Measurements from ENCODE around the gene AARS2. TPM values are rescaled to one million over a fixed set of nuclear protein-coding genes. Genes with fewer than 3 reads are reported as not detected.

The AARS2 gene
- 4.0 and 4.3 TPM in 2 replicates for polyA plus RNA-seq (2011; rRNA removed)
- 7.2 and 8.3 TPM in 2 replicates for polyA plus RNA-seq (2012; cell fraction: cytosol; rRNA removed)
- 13.7 and 19.1 TPM in 2 replicates for polyA plus RNA-seq (2012; cell fraction: nucleus; rRNA removed)
- 6.2 to 6.8 TPM (median 6.6 TPM) in 3 replicates for polyA plus RNA-seq (2017; fragmentation: RNase III; extraction: RNeasy Plus Mini Kit Qiagen cat#74134 plus additional on column Dnase treatment)
- polyA minus RNA-seq (2011; rRNA and poly(A)+ RNA removed) = 9.8 and 10.9 TPM in 2 replicates

DNA sequence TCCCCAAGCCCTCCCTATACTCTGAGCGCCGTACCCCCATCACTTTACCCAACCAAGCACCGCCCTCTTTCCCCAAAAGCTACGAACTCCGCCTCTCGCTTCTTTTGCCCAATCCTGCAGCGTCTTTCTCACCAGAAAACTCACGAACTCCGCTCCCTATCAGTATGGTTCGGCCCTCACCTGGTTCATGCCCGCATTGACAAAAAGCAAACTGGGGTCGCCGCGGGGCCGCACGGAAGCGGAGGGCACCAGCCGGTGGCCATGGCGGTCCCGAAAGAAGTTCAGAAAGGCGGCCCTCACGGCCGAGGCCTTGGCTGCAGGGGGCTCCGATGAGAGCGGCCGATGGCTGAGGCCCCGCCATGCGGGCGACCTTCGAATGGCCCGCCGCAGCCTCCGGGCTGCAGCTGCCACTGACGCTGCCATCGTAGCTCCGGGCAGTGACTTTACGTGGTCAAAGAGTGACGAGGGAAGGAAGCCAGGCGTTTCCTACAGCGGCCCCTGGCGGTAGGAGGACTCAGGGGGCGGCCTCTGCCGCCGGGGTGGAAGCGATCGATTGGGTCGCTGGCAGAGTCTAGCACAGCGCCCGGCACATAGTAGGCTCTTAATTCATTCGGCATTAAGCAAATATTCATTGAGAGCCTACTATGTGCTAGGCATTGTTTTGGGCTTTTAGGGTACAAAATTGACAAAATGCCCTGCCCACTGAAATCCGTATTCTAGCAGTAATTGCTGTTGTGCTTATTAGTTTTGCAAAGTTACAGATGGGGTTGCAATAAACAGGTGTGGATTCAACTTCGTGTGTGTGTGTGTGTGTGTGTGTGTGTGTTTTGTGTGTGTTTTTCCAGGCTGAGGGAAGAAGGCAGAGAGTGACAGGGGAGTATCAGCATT, at the start of gene AARS2:
AARS2 (minus strand) TSS at position 447 of the 888 bp plus-strand sequence; CDS start at position 423, 24 bp downstream.
- ATAC-seq (peak; percentile 98 to 99), DNase-seq (ENCODE audit: low read depth in 1 of 2, low spot score in 1 of 2) (peak; percentile 56 to 82), FAIRE-seq (no peak)
- TF ChIP-seq FOSL2 (IDR thresholded peaks at IDR 0.05) = no peak
- TF ChIP-seq FOSL2 (CRISPR knock-in tag; IDR thresholded peaks at IDR 0.05) = 0 out of 2 replicates have a peak, but pooled peaks have one; percentile 7
- TF ChIP-seq MAX (IDR thresholded peaks at IDR 0.05) = peak; percentile 62; the same call in 1 of the 2 replicates
- TF ChIP-seq JUNB (IDR thresholded peaks at IDR 0.05) = no peak
- peak; percentile 93; the same call in 1 of the 2 replicates for TF ChIP-seq PHF8 (IDR thresholded peaks at IDR 0.05; ENCODE audit: borderline replicate concordance, low read depth)
- no peak for TF ChIP-seq RFX5 (IDR thresholded peaks at IDR 0.05)
- TF ChIP-seq FOXS1 (CRISPR knock-in tag; IDR thresholded peaks at IDR 0.05) = 0 out of 2 replicates have a peak, but pooled peaks have one; percentile 34
- no peak for TF ChIP-seq ESRRA (IDR thresholded peaks at IDR 0.05; ENCODE audit: borderline replicate concordance, low read length)
- TF ChIP-seq CHD4 (IDR thresholded peaks at IDR 0.05; ENCODE audit: borderline replicate concordance) = no peak
- no peak for TF ChIP-seq ZFP36 (IDR thresholded peaks at IDR 0.05; ENCODE audit: borderline replicate concordance, partially characterized antibody)
- TF ChIP-seq, protein P1, sequence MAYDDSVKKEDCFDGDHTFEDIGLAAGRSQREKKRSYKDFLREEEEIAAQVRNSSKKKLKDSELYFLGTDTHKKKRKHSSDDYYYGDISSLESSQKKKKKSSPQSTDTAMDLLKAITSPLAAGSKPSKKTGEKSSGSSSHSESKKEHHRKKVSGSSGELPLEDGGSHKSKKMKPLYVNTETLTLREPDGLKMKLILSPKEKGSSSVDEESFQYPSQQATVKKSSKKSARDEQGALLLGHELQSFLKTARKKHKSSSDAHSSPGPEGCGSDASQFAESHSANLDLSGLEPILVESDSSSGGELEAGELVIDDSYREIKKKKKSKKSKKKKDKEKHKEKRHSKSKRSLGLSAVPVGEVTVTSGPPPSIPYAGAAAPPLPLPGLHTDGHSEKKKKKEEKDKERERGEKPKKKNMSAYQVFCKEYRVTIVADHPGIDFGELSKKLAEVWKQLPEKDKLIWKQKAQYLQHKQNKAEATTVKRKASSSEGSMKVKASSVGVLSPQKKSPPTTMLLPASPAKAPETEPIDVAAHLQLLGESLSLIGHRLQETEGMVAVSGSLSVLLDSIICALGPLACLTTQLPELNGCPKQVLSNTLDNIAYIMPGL (CRISPR knock-in tag; IDR thresholded peaks at IDR 0.05; ENCODE audit: borderline replicate concordance) = peak; percentile 46; the same call in 1 of the 2 replicates
- TF ChIP-seq KDM5A (IDR thresholded peaks at IDR 0.05) = peak; percentile 92
- TF ChIP-seq, protein P2, sequence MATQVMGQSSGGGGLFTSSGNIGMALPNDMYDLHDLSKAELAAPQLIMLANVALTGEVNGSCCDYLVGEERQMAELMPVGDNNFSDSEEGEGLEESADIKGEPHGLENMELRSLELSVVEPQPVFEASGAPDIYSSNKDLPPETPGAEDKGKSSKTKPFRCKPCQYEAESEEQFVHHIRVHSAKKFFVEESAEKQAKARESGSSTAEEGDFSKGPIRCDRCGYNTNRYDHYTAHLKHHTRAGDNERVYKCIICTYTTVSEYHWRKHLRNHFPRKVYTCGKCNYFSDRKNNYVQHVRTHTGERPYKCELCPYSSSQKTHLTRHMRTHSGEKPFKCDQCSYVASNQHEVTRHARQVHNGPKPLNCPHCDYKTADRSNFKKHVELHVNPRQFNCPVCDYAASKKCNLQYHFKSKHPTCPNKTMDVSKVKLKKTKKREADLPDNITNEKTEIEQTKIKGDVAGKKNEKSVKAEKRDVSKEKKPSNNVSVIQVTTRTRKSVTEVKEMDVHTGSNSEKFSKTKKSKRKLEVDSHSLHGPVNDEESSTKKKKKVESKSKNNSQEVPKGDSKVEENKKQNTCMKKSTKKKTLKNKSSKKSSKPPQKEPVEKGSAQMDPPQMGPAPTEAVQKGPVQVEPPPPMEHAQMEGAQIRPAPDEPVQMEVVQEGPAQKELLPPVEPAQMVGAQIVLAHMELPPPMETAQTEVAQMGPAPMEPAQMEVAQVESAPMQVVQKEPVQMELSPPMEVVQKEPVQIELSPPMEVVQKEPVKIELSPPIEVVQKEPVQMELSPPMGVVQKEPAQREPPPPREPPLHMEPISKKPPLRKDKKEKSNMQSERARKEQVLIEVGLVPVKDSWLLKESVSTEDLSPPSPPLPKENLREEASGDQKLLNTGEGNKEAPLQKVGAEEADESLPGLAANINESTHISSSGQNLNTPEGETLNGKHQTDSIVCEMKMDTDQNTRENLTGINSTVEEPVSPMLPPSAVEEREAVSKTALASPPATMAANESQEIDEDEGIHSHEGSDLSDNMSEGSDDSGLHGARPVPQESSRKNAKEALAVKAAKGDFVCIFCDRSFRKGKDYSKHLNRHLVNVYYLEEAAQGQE (IDR thresholded peaks at IDR 0.05) = no peak
- TF ChIP-seq EHF (CRISPR knock-in tag; IDR thresholded peaks at IDR 0.05) = no peak
- TF ChIP-seq CTCF (IDR thresholded peaks at IDR 0.05) = peak; percentile 79
- no peak; the same call in 1 of the 2 replicates for TF ChIP-seq PBX3 (IDR thresholded peaks at IDR 0.05)
- TF ChIP-seq, protein P3, sequence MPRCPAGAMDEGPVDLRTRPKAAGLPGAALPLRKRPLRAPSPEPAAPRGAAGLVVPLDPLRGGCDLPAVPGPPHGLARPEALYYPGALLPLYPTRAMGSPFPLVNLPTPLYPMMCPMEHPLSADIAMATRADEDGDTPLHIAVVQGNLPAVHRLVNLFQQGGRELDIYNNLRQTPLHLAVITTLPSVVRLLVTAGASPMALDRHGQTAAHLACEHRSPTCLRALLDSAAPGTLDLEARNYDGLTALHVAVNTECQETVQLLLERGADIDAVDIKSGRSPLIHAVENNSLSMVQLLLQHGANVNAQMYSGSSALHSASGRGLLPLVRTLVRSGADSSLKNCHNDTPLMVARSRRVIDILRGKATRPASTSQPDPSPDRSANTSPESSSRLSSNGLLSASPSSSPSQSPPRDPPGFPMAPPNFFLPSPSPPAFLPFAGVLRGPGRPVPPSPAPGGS (IDR thresholded peaks at IDR 0.05) = peak; percentile 81; the same call in 1 of the 3 replicates
- TF ChIP-seq NPAS2 (CRISPR knock-in tag; IDR thresholded peaks at IDR 0.05; ENCODE audit: borderline replicate concordance) = no peak
- TF ChIP-seq ZSCAN20 (CRISPR knock-in tag; IDR thresholded peaks at IDR 0.05) = no peak
- TF ChIP-seq, protein P4, sequence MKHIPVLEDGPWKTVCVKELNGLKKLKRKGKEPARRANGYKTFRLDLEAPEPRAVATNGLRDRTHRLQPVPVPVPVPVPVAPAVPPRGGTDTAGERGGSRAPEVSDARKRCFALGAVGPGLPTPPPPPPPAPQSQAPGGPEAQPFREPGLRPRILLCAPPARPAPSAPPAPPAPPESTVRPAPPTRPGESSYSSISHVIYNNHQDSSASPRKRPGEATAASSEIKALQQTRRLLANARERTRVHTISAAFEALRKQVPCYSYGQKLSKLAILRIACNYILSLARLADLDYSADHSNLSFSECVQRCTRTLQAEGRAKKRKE (CRISPR knock-in tag; IDR thresholded peaks at IDR 0.05; ENCODE audit: low read depth) = 0 out of 2 replicates have a peak, but pooled peaks have one; percentile 31
- TF ChIP-seq POLR2AphosphoS2 (conservative IDR thresholded peaks at IDR 0.05; ENCODE audit: low read length) = no peak
- peak; percentile 60; the same call in 1 of the 2 replicates for TF ChIP-seq HDAC2 (IDR thresholded peaks at IDR 0.05)
- TF ChIP-seq CBX2 (IDR thresholded peaks at IDR 0.05; ENCODE audit: borderline replicate concordance, low read depth) = no peak
- peak; percentile 85 for TF ChIP-seq POLR2A (IDR thresholded peaks at IDR 0.05; ENCODE audit: low read length)
- TF ChIP-seq JUN (IDR thresholded peaks at IDR 0.05) = peak in 1 of 2 experiments; percentile 89; a peak in 3 of 5 replicates
- no peak for TF ChIP-seq MYC (IDR thresholded peaks at IDR 0.05; ENCODE audit: borderline replicate concordance, low read length)
- peaks cover 7% of the 10 kb centered on the region; the same call in 2 of the 3 replicates for H3K4me1 ChIP-seq
- peak within 1 kb of the TSS; percentile 76 for H3K4me3 ChIP-seq
- CTCF ChIA-PET = interaction anchor here (0.5 to 3.8 kb wide), 25 partner anchors 8 to 1837 kb away, joined by 3 to 29 read pairs (median 4); no protein-coding TSS in a partner anchor
- H3K27ac ChIP-seq = peak within 1 kb of the TSS; percentile 80 to 99
- POLR2A ChIA-PET = no interaction called here
- WGBS (ENCODE audit: missing lambda C conversion rate) = 9% methylated on average over 16 of the region's 52 CpGs
- H3K4me2 ChIP-seq = peak within 1 kb of the TSS; percentile 92
- H3K9me3 ChIP-seq = no peaks in the 10 kb centered on the region
